ENCODE measurements around the gene RNF166.

- TF ChIP-seq CTCF (conservative IDR thresholded peaks at IDR 0.05; ENCODE audit: low read depth, low read length): no peak
- no peak for TF ChIP-seq EZH2 (IDR thresholded peaks at IDR 0.05; ENCODE audit: borderline replicate concordance, low read depth, low read length, poor library complexity, severe bottlenecking)
Observed at GRCh38 chr16:88681709-88682451, 24.3 kb downstream of the RNF166 start.
